GM19099 (cell line): ENCODE measurements around the gene SEC63.

ENCODE experiments used
- POLR2A ChIP-seq: IDR thresholded peaks from 3 replicates; pipeline ENCODE4 v1.6.1; 2011; ENCODE audit warnings: low read depth; ENCODE audit not compliant: insufficient read length; ENCODE audit errors: extremely low read depth

SEC63 gene

GRCh38 chr6:107870381-107870780 lies 87.6 kb downstream of the SEC63 start:
- TF ChIP-seq POLR2A = no peak

GRCh38 chr6:107869871-107870270 lies 88.1 kb downstream of the SEC63 start:
- TF ChIP-seq POLR2A = no peak

- no peak for TF ChIP-seq POLR2A
These were observed 89.0 kb downstream of the SEC63 start for GRCh38 chr6:107868867-107869611.

- no peak for TF ChIP-seq POLR2A
These were observed 90.7 kb downstream of the SEC63 start for GRCh38 chr6:107867302-107867615.

- no peak for TF ChIP-seq POLR2A
These were observed 91.3 kb downstream of the SEC63 start for GRCh38 chr6:107866606-107867301.

- TF ChIP-seq POLR2A = no peak
These were observed 93.5 kb downstream of the SEC63 start for GRCh38 chr6:107864226-107865127.

GRCh38 chr6:107862383-107862782 lies 95.6 kb downstream of the SEC63 start:
- TF ChIP-seq POLR2A = no peak

- TF ChIP-seq POLR2A = no peak
These were observed 104.8 kb downstream of the SEC63 start for GRCh38 chr6:107853230-107853629.

GRCh38 chr6:107849325-107849724 lies 108.7 kb downstream of the SEC63 start:
- TF ChIP-seq POLR2A = no peak

- TF ChIP-seq POLR2A = no peak
These were observed 109.9 kb downstream of the SEC63 start for GRCh38 chr6:107847844-107848802.

- no peak for TF ChIP-seq POLR2A
These were observed 111.7 kb downstream of the SEC63 start for GRCh38 chr6:107846262-107846795.

GRCh38 chr6:107845777-107846176 lies 112.2 kb downstream of the SEC63 start:
- no peak for TF ChIP-seq POLR2A

- no peak for TF ChIP-seq POLR2A
These were observed 114.6 kb downstream of the SEC63 start for GRCh38 chr6:107843400-107843799.

- no peak for TF ChIP-seq POLR2A
These were observed 116.7 kb downstream of the SEC63 start for GRCh38 chr6:107841275-107841670.
